Measurements from ENCODE around the gene GDF11.
A peak's percentile ranks its signal among the peaks of the same experiment; 100 is the strongest.

Gene GDF11

GRCh38 chr12:55707841-55708694, 34.9 kb upstream of the GDF11 start, which contains the start of gene ITGA7:
ITGA7 (minus strand) TSS chr12:55707904; CDS start chr12:55707682, 222 bp downstream.
- DNase-seq, result peak; percentile 45

- DNase-seq, result no peak
These were observed 34.2 kb upstream of the GDF11 start for GRCh38 chr12:55708695-55709233.

GRCh38 chr12:55711786-55712553, 31.0 kb upstream of the GDF11 start:
- no peak for DNase-seq

- DNase-seq, result no peak
These were observed 30.1 kb upstream of the GDF11 start for GRCh38 chr12:55712700-55713415.

GRCh38 chr12:55713721-55714120, 29.2 kb upstream of the GDF11 start:
- no peak for DNase-seq

- no peak for DNase-seq
These were observed 27.7 kb upstream of the GDF11 start for GRCh38 chr12:55715169-55715764.

- DNase-seq, result peak; percentile 91
These were observed 26.9 kb upstream of the GDF11 start, which contains the start of gene BLOC1S1 for GRCh38 chr12:55715833-55716581. BLOC1S1 (plus strand) TSS chr12:55716046; CDS start chr12:55716052, 6 bp downstream.

GRCh38 chr12:55716582-55716957, 26.4 kb upstream of the GDF11 start:
- no peak for DNase-seq

GRCh38 chr12:55717011-55718007, 25.6 kb upstream of the GDF11 start:
- no peak for DNase-seq

GRCh38 chr12:55718015-55718414, 24.9 kb upstream of the GDF11 start:
- DNase-seq, result no peak

GRCh38 chr12:55718624-55719275, 24.2 kb upstream of the GDF11 start:
- no peak for DNase-seq

GRCh38 chr12:55719371-55719770, 23.6 kb upstream of the GDF11 start:
- no peak for DNase-seq

- DNase-seq, result no peak
These were observed 22.8 kb upstream of the GDF11 start, which contains the start of gene RDH5 for GRCh38 chr12:55720071-55720564. RDH5 (plus strand) TSS chr12:55720393; CDS start chr12:55721185, 792 bp downstream.

GRCh38 chr12:55720894-55721444, 22.0 kb upstream of the GDF11 start:
- no peak for DNase-seq

GRCh38 chr12:55721601-55722213, 21.2 kb upstream of the GDF11 start:
- DNase-seq, result no peak

- no peak for DNase-seq
These were observed 20.0 kb upstream of the GDF11 start for GRCh38 chr12:55722948-55723347.

- DNase-seq, result no peak
These were observed 19.3 kb upstream of the GDF11 start for GRCh38 chr12:55723516-55724225.

Measured in activated gamma-delta T cell treated with Interleukin-2 at 50 U/mL for 16 hours (primary cell).